SK-MEL-5 (cell line): Measurements from ENCODE around the gene ANKRD40CL. TPM values are rescaled to one million over a fixed set of nuclear protein-coding genes. Genes with fewer than 3 reads are reported as not detected.
A peak's percentile ranks its signal among the peaks of the same experiment; 100 is the strongest.

Experiments used
- DNase-seq: peaks from one replicate; pipeline ENCODE4 v3.0.0-alpha.2; 2016; ENCODE audit warnings: low read depth, low spot score
- in situ Hi-C: cut with HindIII; loops from 2 replicates; pipeline ENCODE4 v1.10.0; 2016; ENCODE audit warnings: low sequenced_read_pairs, high pct_unique_total_duplicates, low pct_unique_long_range_greater_than_20kb
- total RNA-seq: library from RNA; depleted of rRNA; stranded (reverse); fragments of >200 nt; shearing (Covaris generic); gene quantifications from 2 replicates; pipeline ENCODE4 v1.2.3, GENCODE V29; 2014

Gene ANKRD40CL
- total RNA-seq, 1 experiment from 2014 or later: not detected

DNA sequence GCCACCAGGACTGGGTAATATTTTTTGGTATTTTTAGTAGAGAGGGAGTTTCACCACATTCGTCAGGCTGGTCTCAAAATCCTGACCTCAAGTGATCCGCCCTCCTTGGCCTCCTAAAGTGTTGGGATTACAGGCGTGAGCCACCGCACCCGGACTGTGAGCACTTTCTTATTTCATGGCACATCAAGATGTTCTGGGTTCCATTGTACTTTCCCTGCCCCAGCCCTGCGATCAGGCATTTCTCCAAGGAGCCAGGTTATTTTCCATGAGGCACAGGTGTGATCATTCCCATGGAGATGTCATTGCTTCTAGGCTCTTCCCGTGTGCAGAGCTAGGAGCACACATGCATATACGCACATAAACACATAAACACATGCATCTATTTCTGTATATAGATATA is 2.6 kb upstream of the ANKRD40CL start:
- in situ Hi-C loops: no loop called here
- DNase-seq: no peak

DNA sequence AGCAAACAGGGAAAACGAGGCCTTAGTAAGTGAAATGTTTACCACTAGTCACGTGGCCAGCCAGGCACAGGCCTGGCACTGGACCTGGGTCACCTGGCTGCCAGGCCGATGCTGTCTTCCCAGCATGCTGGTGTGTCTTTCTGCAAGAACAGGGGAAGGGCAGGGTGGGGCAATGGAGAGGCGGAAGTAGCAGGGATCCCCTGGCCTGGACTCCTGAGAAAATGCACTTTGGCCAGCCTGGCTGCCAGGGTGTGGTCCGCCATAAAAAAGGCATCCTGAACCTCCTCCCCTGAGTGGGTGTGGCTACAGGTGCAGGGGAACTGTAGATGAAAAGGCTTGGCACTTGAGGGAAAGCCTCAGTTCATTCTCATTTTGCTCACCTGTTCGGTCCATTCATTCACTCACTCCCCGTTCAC is 1.0 kb upstream of the ANKRD40CL start:
- in situ Hi-C loops: no loop called here
- no peak for DNase-seq

DNA sequence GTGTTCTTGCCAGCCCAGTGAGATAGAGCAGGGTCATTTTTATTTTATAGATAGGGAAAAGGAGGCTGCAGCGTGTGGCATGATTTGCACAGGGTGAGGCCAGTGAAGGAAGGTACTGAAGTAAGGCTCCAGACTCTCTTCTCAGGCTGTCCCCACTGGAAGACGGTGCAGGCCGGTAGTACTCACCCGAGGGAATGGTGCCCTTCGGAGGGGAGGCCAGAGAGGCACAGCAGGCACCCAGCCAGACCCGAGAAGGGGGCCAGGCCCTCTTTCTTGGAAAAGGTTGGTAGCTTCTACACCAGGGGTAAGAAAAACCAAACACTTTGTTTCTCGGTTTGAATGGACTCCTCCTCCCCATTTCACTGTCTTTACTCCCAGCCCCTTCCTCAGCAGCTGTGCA is 288 bp downstream of the ANKRD40CL start:
- DNase-seq: no peak
- in situ Hi-C loops: no loop called here

DNA sequence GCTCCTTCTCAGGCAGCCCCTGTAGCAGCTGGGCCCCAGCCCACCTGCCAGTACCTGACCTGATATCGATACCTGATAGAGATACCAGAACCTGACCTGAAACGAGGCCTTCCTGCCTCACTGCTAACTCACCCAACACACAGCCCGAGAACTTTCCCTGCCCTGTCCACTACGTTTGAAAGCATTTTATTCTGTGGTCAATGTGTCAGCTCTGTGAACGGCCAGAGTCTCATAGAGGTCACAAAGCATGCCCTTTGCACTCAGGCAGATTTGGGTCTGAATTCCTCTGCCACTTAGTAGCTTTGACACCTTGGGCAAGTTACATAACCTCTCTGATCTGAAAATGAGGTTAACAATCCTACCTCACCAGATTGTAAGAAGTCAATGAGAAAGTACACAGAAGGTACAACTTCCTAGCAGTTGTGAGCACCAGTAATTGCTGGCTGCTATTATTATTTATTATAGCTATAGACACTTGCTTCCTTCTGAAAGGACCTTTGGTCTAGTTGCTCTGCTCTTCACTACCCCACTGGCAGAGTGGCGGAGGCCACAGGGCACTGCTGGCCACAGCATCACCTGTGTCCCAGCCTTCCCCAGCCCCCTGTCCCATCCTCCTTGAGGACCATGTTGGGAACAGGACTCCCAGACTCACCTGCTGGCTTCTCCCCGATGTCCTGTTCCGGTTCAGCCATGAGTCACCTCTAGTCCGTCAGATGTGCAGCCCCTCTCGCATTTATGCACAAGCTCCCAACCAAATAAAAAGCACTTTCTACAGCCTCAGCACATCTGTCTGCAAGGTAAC is 895 bp downstream of the ANKRD40CL start:
- in situ Hi-C loops: no loop called here
- no peak for DNase-seq

DNA sequence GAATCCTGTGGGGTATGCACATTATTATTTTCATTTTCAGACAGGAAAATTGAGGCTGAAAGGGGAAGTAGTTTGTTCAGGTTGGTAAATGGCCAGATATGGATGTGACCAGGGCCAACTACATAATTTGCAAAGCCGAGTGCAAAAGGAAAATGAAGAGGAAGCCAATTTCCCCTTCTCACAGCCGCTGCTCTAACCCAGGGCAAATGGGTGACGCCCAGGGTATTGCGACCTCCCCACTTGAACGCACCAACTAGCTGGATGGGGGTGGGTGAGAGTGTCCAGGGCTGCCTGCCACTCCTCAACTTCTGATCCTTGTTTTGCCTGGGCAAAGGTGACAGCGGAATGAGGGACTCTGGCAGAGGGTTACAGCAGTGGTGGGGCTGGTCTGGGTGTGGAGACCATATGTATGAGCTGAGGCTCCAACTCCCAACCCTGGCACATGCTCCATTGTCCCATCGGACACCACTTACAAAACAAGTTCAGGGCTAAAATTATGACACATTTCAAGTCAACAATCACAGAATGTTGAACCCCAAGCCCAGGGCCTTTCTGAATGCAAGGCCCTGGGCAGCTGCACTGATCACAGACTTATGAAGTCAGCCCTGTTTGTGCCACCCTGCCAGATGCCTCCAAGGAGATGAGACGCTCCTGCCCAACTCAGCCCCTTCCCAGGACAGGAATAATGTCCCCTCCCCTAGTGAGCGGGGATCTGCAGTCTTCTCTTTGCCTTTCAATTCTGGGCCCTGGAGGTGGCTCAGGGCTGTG is 1.7 kb downstream of the ANKRD40CL start:
- no peak for DNase-seq
- in situ Hi-C loops: no loop called here

DNA sequence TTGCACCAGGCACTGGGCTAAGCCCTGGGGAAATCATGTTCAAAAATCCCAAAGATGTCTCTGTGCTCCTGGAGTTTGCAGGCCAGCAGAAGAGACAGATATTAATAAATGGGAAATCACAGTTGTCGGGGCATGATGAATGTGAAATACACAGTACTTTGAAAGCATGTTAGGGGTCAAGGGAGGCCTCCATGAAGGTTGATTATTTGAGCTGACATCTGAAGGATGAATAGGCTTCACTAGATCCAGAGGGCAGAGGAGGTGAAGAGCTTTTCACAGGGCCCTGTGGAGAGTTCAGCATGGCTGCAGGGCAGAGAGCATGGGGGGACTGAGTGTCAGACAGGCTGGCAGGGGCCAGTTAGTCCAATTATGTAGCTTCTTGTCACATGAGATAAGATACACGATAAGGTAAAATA is 2.6 kb downstream of the ANKRD40CL start:
- DNase-seq: no peak
- in situ Hi-C loops: no loop called here

DNA sequence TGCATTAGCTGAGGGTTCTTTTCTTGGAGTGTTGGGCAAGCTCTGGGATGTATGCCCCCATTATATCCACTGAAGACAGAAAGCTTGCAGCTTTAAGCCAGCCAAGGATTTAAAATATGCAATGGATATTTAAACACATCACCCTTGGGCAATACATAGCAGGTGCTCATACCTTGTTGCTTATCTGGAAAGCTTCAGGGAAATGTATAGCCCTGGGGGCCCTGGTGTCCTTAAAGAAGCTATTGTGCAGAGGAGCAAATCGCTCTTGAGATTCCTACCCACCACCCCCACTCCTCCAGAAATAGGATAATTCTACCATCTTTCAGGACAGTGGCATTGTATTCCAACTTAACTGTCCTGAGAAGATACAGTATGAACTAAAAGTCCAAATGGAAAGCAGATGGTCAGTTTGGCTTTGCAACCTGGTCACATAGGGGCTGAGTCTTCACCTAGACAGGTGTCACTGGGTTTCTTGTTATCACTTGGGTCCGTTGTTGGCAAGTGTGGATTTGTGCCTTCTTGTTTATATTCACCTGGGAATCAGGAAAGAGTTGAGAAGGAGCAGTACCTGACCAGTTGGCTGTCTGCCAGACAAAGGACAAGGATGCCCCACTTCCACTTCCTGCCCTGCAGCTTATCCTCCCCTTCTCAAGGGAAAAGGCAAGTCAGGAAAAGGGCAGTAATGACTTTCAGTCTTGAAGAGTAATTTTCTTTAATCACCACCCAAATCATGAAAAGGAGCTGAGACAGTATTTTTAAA is 3.4 kb downstream of the ANKRD40CL start:
- in situ Hi-C loops: no loop called here
- peak; percentile 16 for DNase-seq

DNA sequence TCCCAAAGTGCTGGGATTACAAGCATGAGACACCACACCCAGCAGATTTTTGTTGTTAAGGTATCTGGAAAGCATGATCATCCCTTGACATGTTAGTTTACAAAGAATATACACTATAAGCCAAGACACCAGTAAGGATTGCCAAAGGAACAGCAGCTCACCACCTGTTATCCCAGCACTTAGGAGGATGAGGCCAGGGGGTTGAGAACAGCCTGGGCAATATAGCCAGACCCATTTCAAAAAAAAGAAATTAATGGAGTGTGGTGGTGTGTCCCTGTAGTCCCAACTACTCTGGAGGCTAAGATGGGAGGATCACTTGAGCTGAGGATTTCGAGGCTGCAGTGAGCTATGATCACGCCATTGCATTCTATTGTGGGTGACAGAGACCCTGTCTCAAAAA is 5.1 kb downstream of the ANKRD40CL start:
- in situ Hi-C loops: no loop called here
- no peak for DNase-seq

DNA sequence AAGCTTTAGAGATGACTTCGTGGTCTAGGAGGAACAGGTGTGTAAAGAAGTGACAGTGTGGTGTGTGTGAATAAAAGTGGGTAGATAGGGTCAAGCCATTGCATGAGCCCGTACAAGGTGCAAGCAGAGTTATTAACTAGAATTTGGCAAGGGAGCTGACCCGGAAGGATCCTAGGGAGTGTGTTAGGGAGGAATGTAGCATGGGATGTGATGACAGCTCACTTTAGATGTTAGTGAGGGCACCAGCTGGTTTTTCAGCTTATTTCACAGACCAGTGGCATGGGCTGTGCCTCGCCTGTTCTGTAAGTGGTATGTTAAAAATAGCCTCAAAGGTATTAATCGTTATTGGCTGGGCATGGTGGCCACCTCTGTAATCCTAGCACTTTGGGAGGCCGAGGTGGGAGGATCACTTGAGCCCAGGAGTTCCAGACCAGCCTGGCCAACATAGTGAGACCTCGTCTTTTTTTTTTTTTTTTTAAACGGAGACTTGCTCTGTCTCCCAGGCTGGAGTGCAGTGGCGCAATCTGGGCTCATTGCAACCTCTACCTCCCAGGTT is 8.3 kb downstream of the ANKRD40CL start:
- in situ Hi-C loops: no loop called here
- no peak for DNase-seq

DNA sequence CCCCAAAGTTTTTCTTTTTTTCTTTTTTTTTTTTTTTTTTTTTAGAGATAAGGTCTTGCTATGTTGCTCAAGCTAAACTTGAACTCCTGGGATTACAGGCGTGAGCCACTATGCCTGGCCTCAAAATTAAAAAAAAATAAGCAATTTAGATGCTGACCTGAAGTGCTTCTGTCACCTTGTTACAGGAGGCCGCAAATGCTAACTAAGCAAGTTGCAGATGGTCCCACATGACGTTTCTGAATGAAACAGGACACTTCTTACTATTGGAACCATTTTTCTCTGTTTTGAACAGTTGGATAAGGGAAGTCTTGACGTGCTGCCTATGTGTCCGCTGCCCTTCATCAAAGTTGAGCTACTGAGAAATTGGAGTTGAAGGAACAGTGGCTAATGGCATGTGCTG is 8.8 kb downstream of the ANKRD40CL start:
- in situ Hi-C loops: no loop called here

DNA sequence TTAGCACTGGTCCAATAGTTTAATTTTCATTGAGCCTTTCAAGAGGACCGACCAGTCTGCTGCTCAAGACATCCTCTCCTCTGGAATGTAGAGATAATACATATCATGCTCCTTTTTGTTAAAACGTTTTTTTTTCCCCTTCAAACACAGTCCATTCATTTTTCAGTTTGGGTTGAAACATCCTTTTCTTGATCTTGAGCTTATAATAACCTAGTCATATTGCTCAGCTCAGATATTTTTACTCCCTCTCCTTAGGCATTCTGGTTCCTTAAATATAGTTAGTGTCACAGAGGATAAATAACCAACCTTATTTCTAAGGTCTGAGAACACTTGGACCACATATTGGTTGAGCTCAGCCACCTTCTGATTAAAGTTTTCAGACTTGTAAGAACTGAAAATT is 12.8 kb downstream of the ANKRD40CL start:
- no peak for DNase-seq
- in situ Hi-C loops: no loop called here

More for the DNA sequence above, 8.8 kb downstream of the ANKRD40CL start:
- no peak for DNase-seq

DNA sequence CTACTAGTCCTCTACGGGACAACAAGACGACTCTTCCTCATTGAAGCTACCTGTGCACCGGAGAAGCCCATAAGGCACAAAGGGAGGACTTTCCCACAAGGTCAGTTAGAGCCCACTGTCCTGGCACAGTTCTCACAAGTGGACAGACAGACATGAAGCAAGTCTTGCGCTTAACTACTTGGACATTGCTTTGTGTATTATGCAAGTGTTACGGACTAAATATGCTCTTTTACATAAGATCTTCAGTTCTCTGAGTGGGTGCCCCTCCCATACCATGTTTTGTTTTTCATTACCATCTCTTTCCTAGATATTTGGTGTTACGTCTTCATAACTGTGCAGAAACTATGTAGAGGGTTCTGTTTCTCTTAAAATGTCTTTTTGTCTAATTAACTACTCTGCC is 18.1 kb downstream of the ANKRD40CL start:
- DNase-seq: no peak
- in situ Hi-C loops: no loop called here

DNA sequence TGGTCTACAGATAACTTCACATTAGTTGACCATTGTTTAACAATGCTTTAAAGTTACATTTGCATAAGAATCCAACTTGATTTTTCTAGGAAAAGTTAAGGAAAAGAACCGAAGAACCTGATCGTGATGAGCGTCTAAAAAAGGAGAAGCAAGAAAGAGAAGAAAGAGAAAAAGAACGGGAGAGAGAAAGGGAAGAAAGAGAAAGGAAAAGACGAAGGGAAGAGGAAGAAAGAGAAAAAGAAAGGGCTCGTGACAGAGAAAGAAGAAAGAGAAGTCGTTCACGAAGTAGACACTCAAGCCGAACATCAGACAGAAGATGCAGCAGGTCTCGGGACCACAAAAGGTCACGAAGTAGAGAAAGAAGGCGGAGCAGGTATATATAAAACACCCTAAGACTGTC is 21.7 kb downstream of the ANKRD40CL start:
- in situ Hi-C loops: no loop called here
- no peak for DNase-seq

DNA sequence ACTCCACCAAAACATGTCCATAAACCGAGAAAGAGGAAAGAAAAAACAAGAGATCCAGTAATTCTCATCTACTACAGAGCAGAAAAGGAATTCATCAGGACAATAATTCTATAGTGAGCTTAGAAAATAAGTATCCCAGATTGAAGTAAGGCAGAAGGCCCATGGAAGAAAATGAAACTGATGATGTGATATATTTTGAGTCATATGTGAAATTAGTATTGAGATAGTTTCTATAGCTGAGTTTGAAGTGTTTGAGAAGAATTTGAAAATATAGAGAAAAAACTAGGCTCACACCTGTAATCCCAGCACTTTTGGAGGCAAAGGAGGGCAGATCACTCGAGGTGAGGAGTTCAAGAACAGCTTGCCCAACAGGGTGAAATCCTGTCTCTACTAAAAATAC is 28.2 kb downstream of the ANKRD40CL start:
- DNase-seq: no peak
- in situ Hi-C loops: no loop called here

DNA sequence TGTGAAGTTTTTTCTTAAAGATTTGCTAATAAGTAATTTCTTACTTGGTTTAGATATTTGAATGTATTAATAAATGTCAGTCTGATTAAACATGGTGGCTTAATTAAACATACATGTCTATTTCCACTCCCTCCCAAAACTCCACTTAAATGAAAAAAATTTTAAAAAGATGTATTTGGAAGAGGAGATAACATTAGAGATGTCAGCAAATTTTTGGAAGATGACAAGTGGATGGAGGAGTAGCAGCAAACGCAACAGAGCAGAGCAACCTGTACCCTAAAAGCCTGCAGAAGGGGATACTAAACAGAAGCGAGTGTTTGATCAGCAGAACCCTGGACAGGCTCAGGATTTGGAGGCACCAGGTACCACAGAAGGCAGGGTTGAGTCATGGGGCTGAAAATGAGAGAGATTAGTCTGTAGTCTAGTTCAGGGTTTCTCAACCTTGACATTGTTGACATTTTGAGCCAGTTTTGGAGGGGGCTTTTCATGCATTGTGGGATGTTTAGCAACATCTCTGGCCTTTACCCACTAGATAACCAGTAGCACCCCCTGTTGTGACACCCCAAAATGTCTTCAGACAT is 30.1 kb downstream of the ANKRD40CL start:
- DNase-seq: no peak
- in situ Hi-C loops: no loop called here

DNA sequence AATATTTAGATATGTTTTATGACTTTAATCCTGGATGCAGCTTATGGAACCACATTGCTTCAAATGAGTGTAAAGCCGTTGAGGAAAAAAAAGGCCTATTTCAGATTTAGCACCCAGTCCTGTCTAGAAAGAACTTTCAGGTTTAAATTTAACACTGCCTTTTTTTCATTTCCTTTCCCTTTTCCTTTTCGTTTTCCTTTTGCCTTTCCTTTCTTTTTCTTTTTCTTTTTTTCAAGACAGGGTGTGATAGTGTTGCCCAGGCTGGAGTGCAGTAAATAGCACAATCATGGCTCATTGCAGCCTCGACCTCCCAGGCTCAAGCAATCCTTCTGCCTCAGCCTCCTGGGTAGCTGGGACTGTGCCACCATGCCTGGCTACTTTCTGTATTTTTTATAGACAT is 32.0 kb downstream of the ANKRD40CL start:
- no peak for DNase-seq
- in situ Hi-C loops: no loop called here

DNA sequence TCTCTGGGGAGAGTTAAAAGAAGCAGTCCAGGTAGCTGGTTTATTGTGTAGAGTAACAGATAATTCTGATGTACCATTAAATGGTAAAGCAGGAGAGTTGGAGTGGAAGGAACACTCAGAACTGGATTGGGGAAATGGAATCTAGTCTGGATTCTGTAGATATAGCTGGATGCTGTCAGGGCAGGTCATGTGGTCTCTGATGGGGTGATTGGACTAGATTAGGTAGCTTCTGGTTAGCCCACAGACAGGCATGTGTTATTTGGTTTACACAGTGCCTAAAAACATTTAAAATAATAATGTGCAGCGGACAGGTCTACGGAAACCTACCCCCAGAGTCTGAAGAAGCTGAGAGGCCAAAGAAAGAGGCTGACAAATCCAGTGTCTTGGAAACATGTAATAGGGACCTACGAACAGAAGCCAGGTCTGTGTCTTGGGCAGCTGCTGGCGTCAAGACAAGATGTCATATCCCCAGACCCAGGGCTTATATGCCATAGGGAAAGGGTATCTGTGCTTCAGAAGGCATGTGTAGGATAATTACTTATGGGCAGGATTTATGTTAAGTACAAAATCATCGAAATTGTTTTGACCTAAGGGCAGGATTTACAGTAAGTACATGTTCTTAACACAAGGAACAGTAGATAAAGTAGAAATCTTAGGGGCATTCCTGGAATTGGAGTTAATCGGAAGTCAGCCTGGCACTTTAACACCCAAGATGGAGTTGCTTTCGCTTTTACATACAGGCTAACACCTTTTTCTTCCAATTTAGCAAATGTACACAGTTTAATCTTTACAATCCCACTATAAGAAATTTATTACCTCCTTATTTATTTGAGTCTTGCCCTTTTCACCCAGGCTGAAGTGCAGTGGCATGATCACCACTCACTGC is 35.5 kb downstream of the ANKRD40CL start:
- in situ Hi-C loops: no loop called here

More for the DNA sequence above, 35.5 kb downstream of the ANKRD40CL start:
- DNase-seq: no peak
